ENCODE measurements around the gene SUMO1.

GRCh38 chr2:202215179-202215578, 23.2 kb downstream of the SUMO1 start:
- no peak for TF ChIP-seq EHMT2 (IDR thresholded peaks at IDR 0.05; ENCODE audit: low read depth)
- no peak for TF ChIP-seq CTCF (IDR thresholded peaks at IDR 0.05)

All from A549 (cell line).